Esophagus (tissue), 2 donors: ENCODE results near the gene PLEKHA6. TPM values are rescaled to one million over a fixed set of nuclear protein-coding genes. Genes with fewer than 3 reads are reported as not detected.

Experiments used
- H3K27ac ChIP-seq, 2 donors: one replicate each; pipeline ENCODE4 v1.5.1; 2013; ENCODE audit warnings: low read depth in 2 of 2, mild to moderate bottlenecking in 2 of 2, inconsistent platforms in 1 of 2, low read length in 1 of 2, moderate library complexity in 1 of 2
- H3K27me3 ChIP-seq, 2 donors: one replicate each; pipeline ENCODE4 v1.6.1; 2013; ENCODE audit warnings: low read length in 2 of 2, control low read depth in 1 of 2, mild to moderate bottlenecking in 1 of 2; ENCODE audit not compliant: insufficient read depth in 2 of 2, control insufficient read depth in 1 of 2
- H3K36me3 ChIP-seq, 2 donors: one replicate each; pipeline ENCODE4 v1.6.1; 2013; ENCODE audit warnings: low read length in 1 of 2; ENCODE audit not compliant: control insufficient read depth in 2 of 2, insufficient read depth in 2 of 2
- H3K4me1 ChIP-seq, 2 donors: one replicate each; pipeline ENCODE4 v1.6.1; 2013; ENCODE audit warnings: low read length in 1 of 2; ENCODE audit not compliant: control insufficient read depth in 2 of 2, insufficient read depth in 2 of 2
- H3K4me3 ChIP-seq, 2 donors: one replicate each; pipeline ENCODE4 v1.5.1; 2013; ENCODE audit warnings: low read length in 2 of 2, mild to moderate bottlenecking in 2 of 2, low read depth in 1 of 2, moderate library complexity in 1 of 2
- H3K9me3 ChIP-seq, 2 donors: one replicate each; pipeline ENCODE4 v1.6.1; 2013; ENCODE audit warnings: mild to moderate bottlenecking in 2 of 2, low read depth in 1 of 2, low read length in 1 of 2, moderate library complexity in 1 of 2; ENCODE audit not compliant: control insufficient read depth in 2 of 2, insufficient read depth in 1 of 2
- WGBS, 2 donors: extraction: QIAGEN DNeasy Blood & Tissue Kit; methylation state at CpG; one replicate each; pipeline ENCODE4 v1.1.7; 2013; 5-methylcytosine and 5-hydroxymethylcytosine counted together
- polyA plus RNA-seq, 2 donors: library from polyadenylated mRNA; stranded (reverse); fragments of 200-250 nt; gene quantifications; one replicate each; pipeline ENCODE4 v1.2.3, GENCODE V29; 2013
- donor health status: healthy with polysubstance abuse.
- donor health status: Bipolar disorder and iron deficiency.

Gene PLEKHA6
- polyA plus RNA-seq, 2 donors: 11.0 to 36.3 TPM

DNA sequence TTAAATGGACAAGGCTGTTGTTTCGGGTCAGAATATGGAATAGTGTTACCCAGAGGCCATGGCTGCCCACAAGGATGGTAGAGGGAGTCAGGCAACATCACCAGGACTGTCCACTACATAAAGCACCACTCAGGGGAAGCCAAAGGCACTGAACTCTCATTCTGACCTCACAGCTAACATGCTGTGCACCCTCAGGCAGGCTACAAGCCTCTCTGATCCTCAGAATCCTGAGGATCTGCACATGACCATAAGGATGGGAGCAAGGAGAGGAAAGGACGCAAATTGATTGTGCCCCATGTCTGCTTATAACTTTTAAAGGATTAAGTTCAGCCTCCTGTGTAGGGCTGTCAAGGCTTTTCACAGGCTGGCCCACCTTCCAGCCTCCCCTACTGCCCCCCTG is 38.7 kb downstream of the PLEKHA6 start:
- Histone ChIP-seq H3K4me1 (peaks cover 5 to 18% of the 10 kb centered on the region in 2 donors), H3K36me3 (no peaks in the 10 kb centered on the region), H3K27ac (no peak overlapping the region), H3K4me3 (no peak overlapping the region), H3K9me3 (no peaks in the 10 kb centered on the region), H3K27me3 (no peaks in the 10 kb centered on the region)
- WGBS, 2 donors: 90 to 95% methylated on average over 2 of the region's 2 CpGs

DNA sequence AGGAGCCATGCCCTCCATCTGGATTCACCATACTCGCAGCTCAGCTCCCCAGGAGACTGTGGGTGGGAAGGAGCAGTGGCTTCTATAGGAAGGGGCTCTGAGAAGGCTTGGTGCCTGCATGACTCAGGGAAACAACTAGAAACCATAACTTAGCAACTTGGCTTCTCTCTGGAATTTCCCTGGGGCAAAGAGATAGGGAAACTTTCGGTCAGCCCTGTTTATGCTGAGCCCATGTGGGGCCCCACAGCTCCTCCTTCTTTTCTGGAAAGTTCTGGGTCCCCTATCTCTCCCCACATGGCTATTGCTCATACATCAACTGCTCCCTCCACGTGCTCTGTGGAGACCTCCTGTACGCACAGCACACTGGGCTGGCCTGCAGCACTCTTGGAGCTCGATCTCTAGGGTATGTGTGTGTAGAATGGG is 39.3 kb downstream of the PLEKHA6 start:
- Histone ChIP-seq H3K4me3 (no peak overlapping the region), H3K27ac (peak overlapping the region in 1 of 2 donors; percentile 39), H3K36me3 (no peaks in the 10 kb centered on the region), H3K4me1 (peaks cover 5 to 18% of the 10 kb centered on the region in 2 donors), H3K27me3 (no peaks in the 10 kb centered on the region), H3K9me3 (no peaks in the 10 kb centered on the region)
- 65 to 74% methylated on average over 5 of the region's 5 CpGs for WGBS, 2 donors

DNA sequence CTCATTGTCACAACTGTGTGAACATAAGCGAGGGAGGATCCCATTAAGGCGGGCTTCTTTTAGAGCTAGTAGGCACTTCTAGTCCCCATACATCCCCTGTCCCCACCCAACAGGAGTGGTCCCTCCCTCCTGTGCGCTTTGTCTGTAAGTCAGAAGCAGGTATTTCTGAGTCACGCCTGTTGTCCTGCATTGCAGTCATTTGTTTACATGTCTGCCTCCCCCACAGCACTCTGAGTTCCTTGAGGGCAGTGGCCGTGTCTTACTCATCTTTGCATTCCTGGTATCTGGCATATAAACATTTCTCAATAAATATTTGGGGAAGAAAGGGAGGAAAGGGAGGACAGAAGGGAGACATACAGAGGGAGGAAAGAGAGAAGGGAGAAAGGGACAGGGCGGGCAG is 40.3 kb downstream of the PLEKHA6 start:
- Histone ChIP-seq H3K9me3 (no peaks in the 10 kb centered on the region), H3K27me3 (no peaks in the 10 kb centered on the region), H3K4me3 (no peak overlapping the region), H3K27ac (peak overlapping the region; percentile 26), H3K4me1 (peaks cover 5 to 18% of the 10 kb centered on the region in 2 donors), H3K36me3 (no peaks in the 10 kb centered on the region)
- WGBS, 2 donors: 57 to 73% methylated on average over 6 of the region's 6 CpGs

DNA sequence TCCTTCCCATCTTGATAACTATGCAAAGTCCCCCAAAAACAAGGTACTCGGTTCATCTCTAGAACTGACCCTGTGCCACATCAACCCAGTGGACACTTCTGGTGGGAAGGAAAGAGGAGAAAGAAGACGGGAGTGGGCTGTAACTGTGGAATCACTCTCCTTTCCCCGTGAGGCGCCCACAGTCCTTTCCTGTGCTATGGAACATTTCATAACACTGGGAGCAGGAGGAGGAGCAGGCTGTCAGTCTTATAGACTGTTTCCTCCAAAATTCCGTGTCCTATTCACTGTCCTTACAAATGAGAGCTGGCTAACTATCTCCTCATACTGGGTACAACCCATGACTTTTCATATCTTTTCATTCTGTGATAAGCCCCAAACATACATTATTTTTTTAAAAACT is 40.7 kb downstream of the PLEKHA6 start:
- peak overlapping the region in 1 of 2 donors; percentile 26 for H3K27ac ChIP-seq
- peaks cover 5 to 18% of the 10 kb centered on the region in 2 donors for H3K4me1 ChIP-seq
- WGBS, 2 donors: 73 to 79% methylated on average over 5 of the region's 5 CpGs
- H3K9me3 ChIP-seq: no peaks in the 10 kb centered on the region
- H3K27me3 ChIP-seq: no peaks in the 10 kb centered on the region
- no peak overlapping the region for H3K4me3 ChIP-seq
- peaks cover 0 to 3% of the 10 kb centered on the region in 2 donors for H3K36me3 ChIP-seq

DNA sequence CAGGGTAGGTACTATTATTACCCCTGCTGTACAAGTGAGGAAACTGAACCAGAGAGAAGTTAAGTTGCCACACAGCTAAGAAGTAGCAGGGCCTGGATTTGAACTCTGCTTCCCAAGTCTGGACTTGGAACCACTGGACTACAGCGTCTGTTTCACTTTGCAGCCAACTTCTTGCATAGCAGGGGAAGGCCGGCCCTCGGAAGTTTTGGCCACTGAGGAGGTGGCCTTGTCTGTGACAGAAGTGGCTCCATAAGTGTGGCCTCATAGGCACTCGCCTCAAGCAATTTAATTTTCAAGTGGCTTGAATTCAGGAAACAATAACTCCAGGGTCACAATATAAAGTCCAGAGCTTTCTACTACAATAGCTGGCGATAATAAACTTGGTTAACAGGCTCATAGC is 41.4 kb downstream of the PLEKHA6 start:
- H3K27ac ChIP-seq: no peak overlapping the region
- WGBS, 2 donors: 87 to 88% methylated on average over 5 of the region's 5 CpGs
- H3K27me3 ChIP-seq: no peaks in the 10 kb centered on the region
- H3K4me1 ChIP-seq: peaks cover 7 to 18% of the 10 kb centered on the region in 2 donors
- peaks cover 0 to 4% of the 10 kb centered on the region in 2 donors for H3K36me3 ChIP-seq
- no peaks in the 10 kb centered on the region for H3K9me3 ChIP-seq
- no peak overlapping the region for H3K4me3 ChIP-seq

DNA sequence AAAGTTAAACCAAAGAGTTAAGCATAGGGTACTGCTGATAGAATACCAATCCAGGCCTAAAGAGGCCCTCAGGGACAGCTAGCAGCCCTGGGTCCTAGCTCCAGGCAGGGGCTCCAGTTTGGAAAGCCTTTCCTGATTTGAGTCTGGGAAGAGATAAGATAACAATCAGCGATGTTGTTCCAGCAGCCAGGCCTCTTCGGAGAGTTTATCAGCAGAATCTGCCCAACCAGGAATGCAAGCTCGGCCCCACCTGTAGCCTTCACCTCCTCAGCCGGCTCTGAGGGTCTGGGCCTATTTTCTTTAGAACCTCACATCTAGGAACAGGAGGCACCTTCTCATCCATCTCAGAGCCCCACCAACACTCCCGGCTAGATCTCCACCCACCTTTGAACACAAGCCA is 42.6 kb downstream of the PLEKHA6 start:
- Histone ChIP-seq H3K27ac (no peak overlapping the region), H3K9me3 (no peaks in the 10 kb centered on the region), H3K36me3 (peaks cover 0 to 4% of the 10 kb centered on the region in 2 donors), H3K4me1 (peaks cover 7 to 18% of the 10 kb centered on the region in 2 donors), H3K4me3 (no peak overlapping the region), H3K27me3 (no peaks in the 10 kb centered on the region)
- WGBS, 2 donors: 54 to 83% methylated on average over 5 of the region's 5 CpGs

DNA sequence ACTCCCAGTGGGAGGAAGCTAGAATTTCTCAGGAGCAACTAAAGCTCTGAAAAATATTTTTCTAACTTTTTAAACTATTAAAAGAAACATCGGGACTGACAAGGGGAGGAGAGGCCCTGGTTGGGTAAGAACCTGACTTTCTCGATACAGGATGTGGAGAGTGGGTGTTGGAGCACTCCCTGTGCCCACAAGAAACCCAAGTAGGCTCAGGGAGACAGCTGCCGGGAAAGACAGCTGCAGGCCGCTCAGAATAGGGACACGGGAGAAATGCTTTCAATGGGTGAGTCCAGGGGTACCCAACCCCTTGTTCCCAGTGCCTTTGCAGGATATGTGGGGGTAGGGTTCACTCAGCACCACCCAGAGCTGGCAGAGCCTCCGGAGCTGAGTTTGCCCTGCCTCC is 43.6 kb downstream of the PLEKHA6 start:
- Histone ChIP-seq H3K4me3 (no peak overlapping the region), H3K36me3 (peaks cover 0 to 4% of the 10 kb centered on the region in 2 donors), H3K27me3 (no peaks in the 10 kb centered on the region), H3K9me3 (no peaks in the 10 kb centered on the region), H3K27ac (no peak overlapping the region), H3K4me1 (peaks cover 7 to 18% of the 10 kb centered on the region in 2 donors)
- WGBS, 2 donors: 65 to 78% methylated on average over 6 of the region's 6 CpGs

DNA sequence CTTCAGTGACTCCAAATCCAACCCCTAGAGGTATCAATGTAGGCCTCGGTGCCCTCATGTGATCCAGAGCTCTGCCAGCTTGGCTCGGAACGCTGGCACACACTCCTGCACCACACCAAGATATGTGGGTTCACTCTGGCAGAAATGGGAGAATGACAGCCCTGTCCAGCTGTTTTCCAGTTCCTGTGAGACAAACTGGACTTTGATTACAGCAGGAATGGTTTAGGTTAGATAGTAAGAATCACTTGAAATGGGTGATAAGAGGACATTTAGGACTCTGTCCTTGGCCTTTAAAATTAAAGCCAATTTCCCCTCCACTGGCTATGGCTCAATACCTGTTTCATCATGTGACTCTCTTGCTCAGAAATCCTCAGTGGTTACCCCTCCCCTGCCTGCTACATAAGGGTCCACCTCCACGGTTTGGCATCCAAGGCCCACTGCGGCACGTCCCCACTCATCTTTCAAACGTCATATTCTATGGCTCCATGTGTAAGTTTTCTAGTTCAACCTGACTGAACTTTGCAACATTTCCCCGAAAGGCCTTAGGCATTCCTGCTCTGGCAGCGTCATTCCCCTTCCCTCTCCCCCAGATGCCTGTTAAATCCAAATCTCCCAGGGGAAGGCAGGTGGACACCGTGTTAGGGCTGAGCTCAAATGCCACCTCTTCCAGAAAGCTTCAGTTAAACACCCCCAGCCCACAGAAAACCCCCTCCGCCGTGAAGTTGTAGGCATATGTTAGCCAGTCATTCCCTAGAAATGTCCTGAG is 44.7 kb downstream of the PLEKHA6 start:
- 65 to 72% methylated on average over 12 of the region's 12 CpGs for WGBS, 2 donors
- H3K4me1 ChIP-seq: peaks cover 2 to 9% of the 10 kb centered on the region in 2 donors
- H3K9me3 ChIP-seq: no peaks in the 10 kb centered on the region
- no peak overlapping the region for H3K4me3 ChIP-seq
- H3K36me3 ChIP-seq: peaks cover 0 to 4% of the 10 kb centered on the region in 2 donors
- no peak overlapping the region for H3K27ac ChIP-seq
- no peaks in the 10 kb centered on the region for H3K27me3 ChIP-seq

DNA sequence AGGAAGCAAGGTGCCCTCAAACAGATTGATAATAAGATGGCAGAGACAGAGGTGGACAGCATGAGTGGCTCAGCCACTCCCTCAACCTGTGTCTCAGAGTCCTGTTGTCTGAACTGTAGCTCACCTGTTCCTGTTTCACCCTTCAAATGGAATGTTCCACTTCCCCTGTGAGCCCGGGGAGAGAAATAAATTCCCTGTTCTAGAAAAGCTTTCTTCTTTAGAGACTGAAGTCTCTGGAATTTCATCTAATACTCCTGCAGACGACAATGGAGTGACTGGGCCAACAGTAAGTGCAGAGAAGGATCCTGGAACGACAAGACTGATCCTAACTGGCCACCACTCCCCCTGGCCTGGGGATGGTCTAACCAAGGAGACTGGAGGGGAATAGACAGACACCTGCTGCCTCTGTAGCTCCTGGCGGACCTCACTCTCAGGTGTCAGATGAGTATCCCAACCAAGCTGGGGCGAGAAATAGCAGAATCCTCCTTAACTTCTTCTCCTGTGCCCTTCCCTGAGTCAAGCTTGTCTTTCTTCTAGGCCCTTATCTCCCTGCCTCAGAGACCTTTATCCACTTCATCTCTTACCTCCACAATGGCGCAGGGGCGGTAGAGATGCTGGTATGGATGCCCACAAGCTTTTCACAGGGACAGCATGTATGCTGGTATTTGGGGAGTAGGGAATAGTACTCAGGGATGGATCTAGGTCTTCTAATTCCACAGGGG is 45.4 kb downstream of the PLEKHA6 start:
- no peaks in the 10 kb centered on the region for H3K27me3 ChIP-seq
- H3K27ac ChIP-seq: no peak overlapping the region
- no peak overlapping the region for H3K4me3 ChIP-seq
- H3K36me3 ChIP-seq: peaks cover 0 to 4% of the 10 kb centered on the region in 2 donors
- peaks cover 2 to 4% of the 10 kb centered on the region in 2 donors for H3K4me1 ChIP-seq
- H3K9me3 ChIP-seq: no peaks in the 10 kb centered on the region
- WGBS, 2 donors: 75 to 86% methylated on average over 7 of the region's 7 CpGs
